Coronary artery (tissue), 2 donors: ENCODE data around the gene TMCC1.
A peak's percentile ranks its signal among the peaks of the same experiment; 100 is the strongest.

Experiments used
- DNase-seq: peaks from one replicate; pipeline ENCODE4 v3.0.0-alpha.2; 2017; ENCODE audit warnings: low spot score
- H3K27ac ChIP-seq, 2 donors: fragments of 200-600 bp; sonication (generic); one replicate each; pipeline ENCODE4 v1.5.1; 2016 to 2019
- H3K4me3 ChIP-seq: fragments of 200-600 bp; sonication (generic); 2 replicates; pipeline ENCODE4 v1.5.1; 2016; ENCODE audit warnings: mild to moderate bottlenecking, moderate library complexity
- CTCF ChIP-seq: fragments of 200-600 bp; sonication (generic); IDR thresholded peaks from one replicate; pipeline ENCODE4 v1.5.1; 2019; ENCODE audit warnings: antibody characterized with exemption

Gene TMCC1

GRCh38 chr3:129633751-129634481 is 259.6 kb downstream of the TMCC1 start:
- Histone ChIP-seq H3K27ac (no peak overlapping the region), H3K4me3 (no peak overlapping the region)
- DNase-seq: no peak
- no peak for TF ChIP-seq CTCF

DNA sequence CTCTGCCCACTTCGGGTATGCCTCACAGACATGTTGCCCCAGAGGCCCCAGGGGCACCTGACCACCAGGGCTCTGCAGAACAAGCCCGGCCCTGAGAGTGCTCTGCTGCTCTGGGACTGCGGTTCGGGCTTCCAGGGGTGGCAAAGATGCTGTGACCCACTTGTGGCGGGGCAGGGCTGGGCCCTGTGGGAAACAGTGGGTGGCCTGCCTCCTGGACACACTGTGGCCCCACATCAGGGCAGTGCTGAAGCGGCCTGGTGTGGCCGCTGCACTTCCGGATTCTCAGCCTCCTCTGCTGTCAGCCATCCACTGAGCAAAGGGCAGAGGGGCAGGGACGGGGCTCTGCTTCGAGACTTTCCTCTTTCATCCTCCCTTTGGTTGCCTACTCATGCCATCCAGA is 260.5 kb downstream of the TMCC1 start:
- TF ChIP-seq CTCF: no peak
- H3K27ac ChIP-seq: no peak overlapping the region
- no peak overlapping the region for H3K4me3 ChIP-seq
- DNase-seq: no peak

GRCh38 chr3:129632556-129632955 is 261.0 kb downstream of the TMCC1 start:
- H3K4me3 ChIP-seq: no peak overlapping the region

GRCh38 chr3:129632056-129632455 is 261.5 kb downstream of the TMCC1 start:
- Histone ChIP-seq H3K4me3 (no peak overlapping the region), H3K27ac (no peak overlapping the region)
- no peak for TF ChIP-seq CTCF
- no peak for DNase-seq

More at GRCh38 chr3:129632556-129632955, 261.0 kb downstream of the TMCC1 start:
- no peak for DNase-seq
- TF ChIP-seq CTCF: no peak
- H3K27ac ChIP-seq: no peak overlapping the region

DNA sequence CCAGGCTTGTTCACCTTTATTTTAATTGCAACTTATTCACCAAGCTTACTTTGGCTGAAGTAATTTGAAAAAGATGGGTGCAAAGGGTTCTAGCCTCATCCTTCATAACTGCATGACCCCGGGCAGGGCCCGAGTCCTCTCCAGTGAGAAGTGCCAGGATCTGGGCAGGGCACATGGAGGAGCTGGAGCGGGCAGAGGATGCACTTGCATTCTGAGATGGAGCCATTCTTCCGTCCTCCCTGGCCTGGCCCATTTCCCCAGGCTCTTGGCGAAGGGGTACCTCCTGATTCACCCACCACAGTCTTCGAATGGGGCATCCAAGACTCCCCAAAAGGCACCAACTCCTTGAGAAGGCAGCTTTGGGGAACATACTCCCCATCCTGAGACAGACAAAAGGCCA is 264.5 kb downstream of the TMCC1 start:
- peak overlapping the region; percentile 89 to 99 for H3K27ac ChIP-seq
- no peak for DNase-seq

GRCh38 chr3:129628169-129628522 is 265.4 kb downstream of the TMCC1 start:
- TF ChIP-seq CTCF: no peak
- Histone ChIP-seq H3K27ac (peak overlapping the region; percentile 89 to 99), H3K4me3 (peak overlapping the region; percentile 74)
- DNase-seq: no peak

More for the DNA sequence above, 264.5 kb downstream of the TMCC1 start:
- no peak overlapping the region for H3K4me3 ChIP-seq
- TF ChIP-seq CTCF: no peak
